Measurements from ENCODE around the gene MRM2.
A peak's percentile ranks its signal among the peaks of the same experiment; 100 is the strongest.

The MRM2 gene

DNA sequence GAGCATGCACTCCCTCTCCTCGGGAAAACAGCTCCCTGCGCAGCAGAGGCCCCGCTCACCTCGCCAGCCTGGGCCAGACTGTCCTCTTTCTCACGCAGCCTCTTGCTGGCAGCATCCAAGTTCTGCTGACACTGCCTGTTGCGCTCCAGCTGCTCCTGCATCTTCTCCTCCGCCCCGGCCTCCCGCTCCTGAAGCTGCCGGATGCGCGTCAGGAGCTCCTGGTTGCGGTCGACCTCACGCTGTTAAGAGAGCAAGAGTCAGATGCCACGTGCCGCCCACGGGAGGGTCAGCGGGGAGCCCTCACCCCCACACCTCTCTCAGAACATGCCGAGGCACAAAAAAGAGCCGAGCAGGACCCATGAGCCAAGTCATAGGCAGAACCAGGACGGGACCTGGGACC is 19.5 kb downstream of the MRM2 start:
- DNase-seq (ENCODE audit: low spot score) = no peak

- no peak for DNase-seq (ENCODE audit: low spot score)
Measured at GRCh38 chr7:2220954-2221353, 21.1 kb downstream of the MRM2 start.

- no peak for DNase-seq (ENCODE audit: low spot score)
Measured at GRCh38 chr7:2220506-2220905, 21.5 kb downstream of the MRM2 start.

GRCh38 chr7:2220030-2220429 is 22.0 kb downstream of the MRM2 start:
- no peak for DNase-seq (ENCODE audit: low spot score)

- no peak for DNase-seq (ENCODE audit: low spot score)
Measured at GRCh38 chr7:2219606-2220005, 22.4 kb downstream of the MRM2 start.

DNA sequence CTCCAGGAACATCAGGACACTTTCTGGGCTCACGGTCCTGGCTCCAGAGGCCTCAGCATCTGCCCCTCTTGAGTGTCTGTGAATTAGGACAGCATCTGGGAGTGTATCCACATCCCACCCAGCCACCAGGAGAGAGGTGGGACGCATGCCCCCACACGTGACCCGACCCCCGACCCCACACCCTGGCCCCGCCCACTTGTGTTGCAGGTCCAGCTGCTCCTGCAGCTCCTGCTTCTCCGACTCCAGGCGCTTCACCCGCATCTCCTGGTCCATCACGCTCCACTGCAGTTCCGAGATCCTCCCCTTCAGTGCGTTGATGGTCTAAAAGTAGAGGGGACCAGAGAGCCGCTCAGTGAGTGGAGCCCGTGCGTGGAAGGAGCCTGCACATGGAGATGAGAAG is 22.9 kb downstream of the MRM2 start:
- no peak for DNase-seq (ENCODE audit: low spot score)

DNA sequence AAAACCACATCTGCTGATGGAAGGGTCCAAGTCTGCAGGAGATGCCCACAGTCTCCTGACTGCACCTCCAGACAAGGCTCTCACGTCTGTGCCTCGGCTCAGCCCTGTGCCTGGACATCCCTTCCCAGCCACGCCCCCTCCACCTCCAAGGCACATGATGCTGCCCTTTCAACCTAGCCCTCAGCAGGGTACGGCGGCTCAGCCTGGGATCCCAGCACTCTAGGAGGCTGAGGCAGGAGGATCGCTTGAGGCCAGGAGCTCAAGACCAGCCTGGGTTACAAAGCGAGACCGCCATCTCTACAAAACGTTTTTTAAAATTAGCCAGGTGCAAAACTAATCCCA is 23.6 kb downstream of the MRM2 start:
- DNase-seq (ENCODE audit: low spot score) = no peak

DNA sequence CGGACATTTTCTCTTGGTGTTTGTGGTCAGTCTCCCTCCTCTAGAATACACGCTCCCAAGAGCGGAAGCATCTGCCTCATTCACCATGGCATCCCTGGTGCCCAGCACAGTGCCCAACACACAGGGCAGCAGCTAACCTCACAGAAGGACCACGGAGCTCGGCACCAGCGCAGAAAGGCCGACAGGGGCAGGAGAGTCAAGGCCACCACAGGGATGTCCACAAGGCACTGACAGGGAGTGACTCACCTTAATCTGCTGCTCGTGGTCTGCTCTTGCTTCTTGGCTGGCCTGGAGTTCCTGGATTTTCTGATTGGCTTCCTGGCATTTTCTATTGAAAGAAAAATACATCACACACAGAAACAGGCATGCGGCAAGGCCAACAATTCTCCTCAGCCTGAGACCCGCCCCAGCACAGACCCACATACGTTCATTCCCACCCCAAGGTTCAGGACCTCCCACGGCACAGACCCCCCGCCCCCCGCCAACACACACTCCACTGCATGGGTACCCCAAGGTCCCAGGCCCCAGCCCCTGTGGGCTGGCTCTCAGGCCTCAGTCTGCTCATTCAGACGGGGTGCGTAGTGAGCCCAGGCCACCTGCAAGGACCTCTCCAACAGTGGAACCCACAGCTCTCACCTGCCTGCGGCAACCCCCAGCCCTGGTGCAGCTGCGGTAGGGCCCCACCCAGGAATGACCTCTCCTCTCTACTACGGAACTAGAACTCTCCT is 24.1 kb downstream of the MRM2 start:
- DNase-seq (ENCODE audit: low spot score) = no peak

GRCh38 chr7:2217206-2217605 is 24.8 kb downstream of the MRM2 start:
- no peak for DNase-seq (ENCODE audit: low spot score)

DNA sequence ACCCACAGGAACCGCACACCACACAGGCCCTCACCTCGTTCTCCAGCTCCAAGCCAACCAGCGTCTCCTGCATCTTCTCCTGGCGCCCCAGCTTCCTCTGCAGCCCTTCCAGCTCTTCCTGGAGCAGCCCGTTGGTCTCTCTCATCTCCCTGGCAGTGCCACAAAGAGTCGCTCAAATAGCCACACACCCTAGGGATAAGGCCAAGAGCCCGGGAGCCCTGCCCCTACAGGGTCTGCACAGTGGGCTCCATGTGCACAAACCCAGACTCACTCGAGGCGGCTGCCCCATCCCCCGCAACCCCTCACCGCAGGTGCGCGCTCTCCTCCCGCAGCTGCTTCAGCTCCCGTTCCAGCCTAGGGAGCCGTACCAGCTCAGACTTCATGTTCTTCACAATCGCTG is 26.2 kb downstream of the MRM2 start:
- no peak for DNase-seq (ENCODE audit: low spot score)

GRCh38 chr7:2214636-2215035 is 27.4 kb downstream of the MRM2 start:
- DNase-seq (ENCODE audit: low spot score) = no peak

- DNase-seq (ENCODE audit: low spot score) = no peak
Measured at GRCh38 chr7:2213551-2214215, 28.3 kb downstream of the MRM2 start.

DNA sequence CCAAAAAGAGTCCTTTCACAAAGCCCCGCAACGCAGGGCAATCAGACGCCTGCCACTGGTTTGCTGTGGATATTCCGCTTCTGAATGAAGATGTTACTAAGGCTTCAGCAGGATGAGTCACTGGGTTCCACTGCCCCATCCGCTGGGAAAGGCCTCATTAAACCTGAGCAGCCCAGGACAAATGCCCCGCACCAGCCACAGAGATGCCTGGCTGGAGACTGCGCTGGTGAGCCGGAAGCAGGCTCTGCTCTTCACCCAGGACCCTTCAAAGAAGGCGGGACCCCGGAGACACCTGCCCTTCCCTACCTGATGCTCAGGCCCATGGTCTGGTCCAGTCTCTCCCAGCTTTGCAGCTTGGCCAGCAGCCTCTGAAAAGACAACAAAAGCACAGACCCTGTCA is 29.1 kb downstream of the MRM2 start:
- no peak for DNase-seq (ENCODE audit: low spot score)

DNA sequence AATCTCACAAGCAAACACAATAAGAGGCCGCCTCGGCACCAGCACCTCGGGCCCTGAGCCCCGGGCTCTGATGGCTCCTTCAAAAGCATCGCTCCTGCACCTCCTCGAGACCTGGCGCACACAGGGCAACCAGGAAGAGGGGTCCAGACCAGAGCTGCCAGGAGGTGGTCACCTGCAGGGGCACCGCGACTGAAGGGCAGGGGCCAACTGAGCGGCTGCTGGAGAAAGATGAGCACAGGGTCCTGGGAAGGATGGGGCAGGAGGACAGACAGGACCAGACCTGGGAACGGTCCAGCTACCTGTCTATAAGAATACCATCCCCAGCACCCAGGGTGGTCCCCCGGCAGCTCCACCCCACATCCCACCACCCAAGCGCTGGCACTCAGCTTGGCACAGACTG is 30.1 kb downstream of the MRM2 start:
- DNase-seq (ENCODE audit: low spot score) = no peak

GRCh38 chr7:2211259-2211880 is 30.6 kb downstream of the MRM2 start:
- DNase-seq (ENCODE audit: low spot score) = no peak

GRCh38 chr7:2210551-2211258 is 31.3 kb downstream of the MRM2 start:
- no peak for DNase-seq (ENCODE audit: low spot score)

DNA sequence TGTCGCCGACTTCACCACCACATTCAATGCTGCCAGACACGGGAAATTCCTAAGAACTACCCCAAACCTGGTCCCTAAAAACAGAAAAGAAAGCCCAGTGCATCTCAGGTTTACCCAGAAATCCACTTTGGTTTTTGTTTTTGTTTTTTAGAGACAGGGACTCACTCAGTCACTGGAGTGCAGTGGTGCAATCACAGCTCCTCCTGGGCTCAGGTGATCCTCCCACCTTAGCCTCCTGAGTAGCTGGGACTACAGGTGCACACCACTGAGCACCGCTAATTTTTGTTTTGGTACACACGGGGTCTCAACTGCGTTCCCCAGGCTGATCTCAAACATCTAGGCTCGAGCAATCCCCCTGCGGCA is 32.1 kb downstream of the MRM2 start:
- no peak for DNase-seq (ENCODE audit: low spot score)

- DNase-seq (ENCODE audit: low spot score) = peak; percentile 86
Measured at GRCh38 chr7:2209146-2209960, 32.7 kb downstream of the MRM2 start.

GRCh38 chr7:2208712-2209111 is 33.3 kb downstream of the MRM2 start:
- DNase-seq (ENCODE audit: low spot score) = no peak

GRCh38 chr7:2205036-2205780 is 36.8 kb downstream of the MRM2 start:
- no peak for DNase-seq (ENCODE audit: low spot score)

DNA sequence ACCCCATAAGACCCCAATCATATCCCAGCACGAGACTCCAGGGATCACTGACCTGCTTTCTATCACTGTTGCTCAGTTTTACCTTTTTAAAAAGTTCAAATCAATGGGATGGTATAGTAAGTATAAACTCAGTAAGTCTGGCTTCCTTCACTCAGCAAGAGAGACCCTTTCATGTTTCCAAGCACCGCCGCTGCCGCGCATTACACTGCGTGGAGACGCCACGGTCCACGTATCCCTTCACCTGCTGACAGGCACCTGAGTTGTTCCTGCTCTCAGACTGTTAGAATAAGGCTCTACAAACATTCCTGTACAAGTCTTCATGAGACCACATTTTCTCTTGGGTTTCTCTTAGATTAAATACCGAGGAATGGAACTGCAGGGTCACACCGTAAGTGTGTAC is 37.6 kb downstream of the MRM2 start:
- DNase-seq (ENCODE audit: low spot score) = no peak

All from ecto neural progenitor cell (in vitro differentiated cells).